Measurements from ENCODE around the gene STRA8. TPM values are rescaled to one million over a fixed set of nuclear protein-coding genes. Genes with fewer than 3 reads are reported as not detected.
A peak's percentile ranks its signal among the peaks of the same experiment; 100 is the strongest.

The STRA8 gene
- total and polyA plus RNA-seq, 3 donors from 2014 or later = 0.87 to 3.5 (median 1.4) TPM

DNA sequence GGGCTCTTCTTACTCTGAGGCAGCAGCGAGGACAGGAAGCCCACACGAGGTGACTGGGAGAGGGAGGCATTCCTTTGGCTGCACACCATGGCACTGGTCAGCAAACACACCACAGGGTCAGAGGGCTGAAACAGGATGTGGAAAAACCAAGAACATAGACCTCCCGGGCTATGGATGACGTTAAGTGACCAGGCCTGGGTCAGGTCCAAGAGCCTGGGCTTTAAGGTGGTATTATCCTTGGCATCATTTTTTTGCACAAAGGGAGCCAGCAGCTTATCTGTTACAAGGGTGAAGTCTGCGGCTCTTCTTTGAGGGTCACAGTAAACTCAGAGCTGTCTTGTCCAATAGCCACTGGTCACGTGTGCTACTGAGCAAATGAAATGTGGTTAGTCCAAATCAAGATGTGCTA, 29.3 kb upstream of the STRA8 start:
- Histone ChIP-seq H3K27ac (peak overlapping the region in 1 of 2 donors; percentile 17), H3K9me3 (no peaks in the 10 kb centered on the region), H3K4me3 (no peak overlapping the region), H3K27me3 (no peaks in the 10 kb centered on the region), H3K4me1 (peaks cover 8% of the 10 kb centered on the region), H3K36me3 (ENCODE audit: low read depth, missing control alignments) (no peaks in the 10 kb centered on the region)
- intact Hi-C loops (cut with DNase I; ENCODE audit: low total_unique reads) = no loop called here
- WGBS, 2 donors = 73 to 75% methylated on average over 6 of the region's 6 CpGs
- TF ChIP-seq, protein P1, sequence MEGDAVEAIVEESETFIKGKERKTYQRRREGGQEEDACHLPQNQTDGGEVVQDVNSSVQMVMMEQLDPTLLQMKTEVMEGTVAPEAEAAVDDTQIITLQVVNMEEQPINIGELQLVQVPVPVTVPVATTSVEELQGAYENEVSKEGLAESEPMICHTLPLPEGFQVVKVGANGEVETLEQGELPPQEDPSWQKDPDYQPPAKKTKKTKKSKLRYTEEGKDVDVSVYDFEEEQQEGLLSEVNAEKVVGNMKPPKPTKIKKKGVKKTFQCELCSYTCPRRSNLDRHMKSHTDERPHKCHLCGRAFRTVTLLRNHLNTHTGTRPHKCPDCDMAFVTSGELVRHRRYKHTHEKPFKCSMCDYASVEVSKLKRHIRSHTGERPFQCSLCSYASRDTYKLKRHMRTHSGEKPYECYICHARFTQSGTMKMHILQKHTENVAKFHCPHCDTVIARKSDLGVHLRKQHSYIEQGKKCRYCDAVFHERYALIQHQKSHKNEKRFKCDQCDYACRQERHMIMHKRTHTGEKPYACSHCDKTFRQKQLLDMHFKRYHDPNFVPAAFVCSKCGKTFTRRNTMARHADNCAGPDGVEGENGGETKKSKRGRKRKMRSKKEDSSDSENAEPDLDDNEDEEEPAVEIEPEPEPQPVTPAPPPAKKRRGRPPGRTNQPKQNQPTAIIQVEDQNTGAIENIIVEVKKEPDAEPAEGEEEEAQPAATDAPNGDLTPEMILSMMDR (IDR thresholded peaks at IDR 0.05) = no peak
- TF ChIP-seq POLR2A (IDR thresholded peaks at IDR 0.05) = no peak
- no peak for DNase-seq

DNA sequence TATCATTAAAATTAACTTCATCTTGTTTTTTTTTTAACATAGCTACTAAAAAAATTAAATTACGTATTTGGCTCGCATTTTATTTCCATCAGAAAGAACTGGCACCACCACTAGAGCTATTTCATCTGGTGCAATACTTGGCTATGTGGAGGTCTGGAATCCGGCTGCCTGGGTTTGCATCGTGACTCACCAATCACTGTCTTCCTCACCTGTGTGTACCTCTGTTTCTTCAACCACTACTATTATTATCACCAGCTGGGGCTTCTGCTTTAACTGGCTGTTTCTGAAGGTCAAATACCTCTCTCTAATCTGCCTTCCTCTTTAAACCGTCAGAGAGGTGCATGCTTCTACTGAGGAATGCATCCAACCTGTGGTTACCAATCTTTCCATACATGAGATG, 28.8 kb upstream of the STRA8 start:
- Histone ChIP-seq H3K4me3 (no peak overlapping the region), H3K9me3 (no peaks in the 10 kb centered on the region), H3K4me1 (peaks cover 8% of the 10 kb centered on the region), H3K27me3 (no peaks in the 10 kb centered on the region), H3K36me3 (ENCODE audit: low read depth, missing control alignments) (no peaks in the 10 kb centered on the region), H3K27ac (no peak overlapping the region)
- TF ChIP-seq, protein P1 (IDR thresholded peaks at IDR 0.05) = no peak
- TF ChIP-seq POLR2A (IDR thresholded peaks at IDR 0.05) = no peak
- intact Hi-C loops (cut with DNase I; ENCODE audit: low total_unique reads) = no loop called here
- DNase-seq = no peak
- 74 to 82% methylated on average over 5 of the region's 5 CpGs for WGBS, 2 donors

DNA sequence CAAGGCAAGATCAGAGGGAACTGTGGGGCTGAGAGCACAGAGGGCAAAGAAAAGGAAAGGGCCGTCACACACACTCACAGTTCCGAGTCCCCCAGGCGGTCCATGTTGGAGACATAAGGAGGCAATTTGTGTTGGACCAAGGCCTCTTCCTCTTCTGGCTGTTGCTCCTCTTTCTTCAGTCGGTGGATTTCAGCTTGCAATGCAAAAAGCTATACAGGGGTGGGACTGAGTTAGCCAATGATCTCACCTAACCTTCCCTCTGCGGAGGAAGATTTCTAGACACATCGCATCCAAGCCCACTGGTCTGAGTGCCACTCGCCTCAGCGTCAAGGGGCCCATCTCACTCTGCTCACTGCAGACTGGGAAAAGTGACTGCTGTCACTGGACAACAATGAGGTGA, 27.8 kb upstream of the STRA8 start:
- no peak for DNase-seq
- no peak for TF ChIP-seq POLR2A (IDR thresholded peaks at IDR 0.05)
- TF ChIP-seq, protein P1 (IDR thresholded peaks at IDR 0.05) = no peak
- Histone ChIP-seq H3K36me3 (ENCODE audit: low read depth, missing control alignments) (no peaks in the 10 kb centered on the region), H3K4me3 (no peak overlapping the region), H3K9me3 (no peaks in the 10 kb centered on the region), H3K27ac (no peak overlapping the region), H3K27me3 (no peaks in the 10 kb centered on the region), H3K4me1 (peaks cover 17% of the 10 kb centered on the region)
- WGBS, 2 donors = 89 to 95% methylated on average over 8 of the region's 8 CpGs
- intact Hi-C loops (cut with DNase I; ENCODE audit: low total_unique reads) = no loop called here

DNA sequence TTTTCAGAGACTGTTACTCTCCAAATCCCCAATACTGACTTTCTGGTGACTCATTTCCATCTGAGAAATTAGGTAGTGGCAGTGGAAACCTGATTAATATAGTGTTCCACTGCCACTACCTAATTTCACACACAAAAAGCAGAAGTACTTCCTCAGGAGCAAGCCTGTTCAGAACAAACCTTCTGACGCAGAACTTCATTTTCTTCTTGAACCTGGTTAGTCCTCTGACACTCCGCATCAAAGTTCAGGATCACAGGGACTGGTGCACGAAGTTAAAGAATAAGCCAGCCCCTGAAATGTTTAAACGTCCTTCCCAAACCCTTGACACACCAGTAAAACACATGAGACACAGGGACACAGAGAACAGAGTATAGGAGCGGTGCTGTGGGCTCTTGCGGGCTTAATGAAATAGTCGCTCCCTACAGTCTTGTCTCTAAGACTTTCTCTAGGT, 26.7 kb upstream of the STRA8 start:
- H3K9me3 ChIP-seq = no peaks in the 10 kb centered on the region
- no peak for TF ChIP-seq POLR2A (IDR thresholded peaks at IDR 0.05)
- TF ChIP-seq, protein P1 (IDR thresholded peaks at IDR 0.05) = no peak
- 89 to 91% methylated on average over 7 of the region's 7 CpGs for WGBS, 2 donors
- no peak for DNase-seq
- intact Hi-C loops (cut with DNase I; ENCODE audit: low total_unique reads) = no loop called here
- no peak overlapping the region for H3K4me3 ChIP-seq
- H3K36me3 ChIP-seq (ENCODE audit: low read depth, missing control alignments) = no peaks in the 10 kb centered on the region
- H3K4me1 ChIP-seq = peaks cover 17% of the 10 kb centered on the region
- H3K27me3 ChIP-seq = no peaks in the 10 kb centered on the region
- H3K27ac ChIP-seq = no peak overlapping the region

DNA sequence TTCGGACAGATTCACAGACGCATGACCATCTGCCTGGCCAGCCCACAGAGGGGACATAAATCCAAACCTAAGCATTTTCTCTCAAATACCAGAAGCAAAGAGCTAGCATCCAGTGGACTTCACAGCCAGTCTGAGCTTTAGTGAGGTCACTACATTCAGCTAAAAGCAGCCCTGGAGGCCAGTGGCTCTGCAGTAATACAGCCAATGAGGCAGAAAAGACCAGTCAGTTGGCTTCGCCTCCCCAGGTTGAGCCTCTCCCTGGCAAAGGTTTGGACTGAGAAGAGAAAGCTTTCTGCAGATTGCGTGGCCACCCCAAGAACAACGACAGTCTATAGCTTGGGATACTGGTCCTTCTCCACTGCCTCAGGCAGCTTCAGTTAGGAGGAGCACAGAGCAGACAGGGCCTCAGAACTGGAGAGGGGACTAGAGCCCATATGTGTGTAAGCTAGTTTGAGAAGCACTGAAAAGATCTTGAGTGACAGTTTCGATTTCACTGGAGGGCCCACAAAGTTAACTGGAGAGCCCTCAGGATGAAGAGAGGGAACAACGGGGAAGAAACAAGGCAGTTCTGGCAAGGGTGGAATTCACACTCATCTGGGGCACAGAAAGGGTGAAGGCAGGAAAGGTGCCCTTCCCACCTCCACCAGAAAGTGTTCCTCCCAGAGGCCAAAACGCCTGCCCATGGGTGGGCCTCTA, 26.1 kb upstream of the STRA8 start:
- Histone ChIP-seq H3K9me3 (no peaks in the 10 kb centered on the region), H3K27me3 (no peaks in the 10 kb centered on the region), H3K36me3 (ENCODE audit: low read depth, missing control alignments) (no peaks in the 10 kb centered on the region), H3K4me1 (peaks cover 17% of the 10 kb centered on the region), H3K4me3 (no peak overlapping the region), H3K27ac (no peak overlapping the region)
- no peak for TF ChIP-seq POLR2A (IDR thresholded peaks at IDR 0.05)
- TF ChIP-seq, protein P1 (IDR thresholded peaks at IDR 0.05) = no peak
- no peak for DNase-seq
- 84 to 85% methylated on average over 7 to 8 of the region's 8 CpGs for WGBS, 2 donors
- intact Hi-C loops (cut with DNase I; ENCODE audit: low total_unique reads) = no loop called here
